Hematopoietic multipotent progenitor cell treated with erythropoietin and hydrocortisone succinate and interleukin-3 and kit ligand, for 6 days (in vitro differentiated cells): ENCODE data around the gene ADPRHL1.
A peak's percentile ranks its signal among the peaks of the same experiment; 100 is the strongest.

Experiments used
- DNase-seq: peaks from one replicate; pipeline ENCODE4 v3.0.0-alpha.2; 2015

Gene ADPRHL1

DNA sequence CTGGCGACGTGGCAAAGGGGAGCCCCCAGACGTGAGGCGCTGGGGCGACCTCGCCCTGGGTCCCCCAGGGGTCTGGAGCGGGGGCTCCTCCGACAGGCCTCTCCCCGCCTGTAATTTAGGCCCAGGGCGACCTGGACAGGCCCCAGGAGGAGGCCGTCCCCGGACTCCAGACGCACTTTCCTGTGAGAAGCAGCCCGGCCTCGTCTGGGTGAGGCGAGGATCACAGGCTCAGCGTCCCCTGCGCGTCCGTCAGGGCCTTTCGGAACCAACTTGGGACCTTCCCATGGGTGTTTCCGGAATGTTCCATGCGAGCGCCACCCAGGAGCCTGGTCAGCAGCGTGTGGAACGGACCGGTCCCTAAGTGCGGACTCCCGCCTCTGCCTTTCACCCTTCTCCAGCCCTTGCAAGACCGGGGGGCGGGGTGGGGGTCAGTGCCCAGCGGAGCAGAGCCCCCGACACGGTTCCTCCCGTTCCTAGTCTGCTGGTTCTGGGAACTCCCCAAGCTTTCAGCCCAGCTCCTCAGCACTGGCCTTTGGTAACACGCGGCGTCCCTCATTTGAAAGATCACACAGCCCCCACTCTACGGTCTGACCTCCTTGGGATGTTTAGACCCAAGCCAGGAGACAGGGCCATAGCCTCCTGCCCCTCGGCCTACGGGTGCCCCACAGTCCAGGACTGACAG is 88.2 kb downstream of the ADPRHL1 start:
- no peak for DNase-seq

- peak; percentile 33 for DNase-seq
Measured at GRCh38 chr13:113364311-113364889, 88.9 kb downstream of the ADPRHL1 start.

DNA sequence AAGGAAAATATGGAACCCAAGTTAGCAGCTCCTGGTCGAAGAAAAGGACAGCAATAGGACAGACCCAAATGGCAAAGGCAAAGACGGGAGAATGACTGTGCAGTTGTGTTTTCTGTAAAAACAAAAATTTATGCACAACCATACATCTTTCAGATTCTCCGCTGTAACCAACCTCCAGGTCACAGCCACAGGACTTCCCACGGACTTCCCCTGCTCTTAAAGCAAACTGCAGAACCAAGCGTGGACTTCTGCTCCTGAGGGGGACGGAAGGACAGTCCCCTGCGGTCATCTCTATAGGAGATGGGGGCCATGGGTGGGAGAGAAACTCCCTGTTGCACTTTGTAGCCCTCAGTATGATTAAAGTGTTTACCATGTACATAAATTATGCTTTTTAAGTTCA is 91.9 kb downstream of the ADPRHL1 start:
- DNase-seq = no peak

GRCh38 chr13:113360446-113360845 is 92.8 kb downstream of the ADPRHL1 start:
- no peak for DNase-seq

DNA sequence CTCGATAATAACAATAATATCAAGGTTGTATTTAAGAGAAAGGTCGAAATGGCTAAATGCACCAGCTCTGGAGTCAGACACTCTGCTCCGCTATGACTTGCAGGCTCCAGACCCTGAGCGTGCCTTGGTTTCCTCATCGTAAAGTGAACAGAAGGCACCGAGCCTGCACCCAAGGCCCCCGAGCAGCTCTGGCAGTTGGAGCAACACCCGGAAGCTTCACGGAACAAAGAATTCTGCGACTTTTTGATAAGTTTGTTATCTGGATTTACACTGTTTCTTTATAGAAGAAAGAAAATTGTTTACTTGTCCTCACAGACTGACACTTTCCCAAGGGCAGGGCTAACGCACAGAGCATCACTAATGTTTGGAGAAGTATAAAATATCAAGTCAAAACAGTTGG is 93.7 kb downstream of the ADPRHL1 start:
- DNase-seq = peak; percentile 57

DNA sequence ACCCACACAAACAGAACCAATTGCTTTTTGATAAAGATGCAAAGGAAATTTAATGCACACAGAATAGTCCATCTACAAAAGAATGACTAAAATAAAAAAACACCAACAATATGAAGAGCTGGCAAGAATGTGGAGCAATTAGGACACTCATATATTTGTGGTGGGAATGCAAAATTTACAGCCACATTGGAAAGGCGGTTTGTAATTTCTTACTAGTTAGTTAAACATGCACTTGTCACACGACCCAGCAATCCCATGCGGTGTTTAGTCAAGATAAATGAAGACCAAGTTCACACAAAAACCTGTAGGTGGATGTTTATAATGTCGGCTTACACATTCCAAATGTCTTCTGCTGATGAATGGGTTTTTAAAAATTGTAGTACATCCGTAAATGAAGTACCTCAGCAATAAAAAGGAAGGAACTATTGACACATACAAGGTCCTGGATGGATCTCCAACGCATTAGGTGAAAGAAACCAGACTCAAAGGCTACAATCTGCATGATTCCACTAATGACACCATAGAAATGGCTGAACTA is 94.6 kb downstream of the ADPRHL1 start:
- DNase-seq = no peak

DNA sequence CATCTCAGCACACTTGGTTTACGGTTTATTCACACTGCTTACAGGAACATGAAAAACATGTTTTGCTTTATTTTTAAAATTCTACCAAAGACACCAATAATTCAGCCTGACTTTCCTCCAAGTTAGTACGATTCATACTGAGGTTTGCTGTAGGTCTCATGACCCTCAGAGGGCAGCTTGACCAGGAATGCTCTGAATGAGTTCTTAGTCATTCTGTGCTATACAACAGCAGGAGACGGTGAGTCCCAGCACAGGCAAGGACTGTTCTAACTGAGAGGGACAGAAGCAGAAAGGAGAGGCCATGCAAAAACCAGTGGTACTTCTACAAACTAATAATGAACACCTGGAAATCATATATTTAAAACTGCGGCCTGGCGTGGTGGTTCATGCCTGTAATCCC is 95.8 kb downstream of the ADPRHL1 start:
- DNase-seq = no peak

- DNase-seq = no peak
Measured at GRCh38 chr13:113356596-113356995, 96.7 kb downstream of the ADPRHL1 start.

- DNase-seq = no peak
Measured at GRCh38 chr13:113355621-113356020, 97.7 kb downstream of the ADPRHL1 start.

DNA sequence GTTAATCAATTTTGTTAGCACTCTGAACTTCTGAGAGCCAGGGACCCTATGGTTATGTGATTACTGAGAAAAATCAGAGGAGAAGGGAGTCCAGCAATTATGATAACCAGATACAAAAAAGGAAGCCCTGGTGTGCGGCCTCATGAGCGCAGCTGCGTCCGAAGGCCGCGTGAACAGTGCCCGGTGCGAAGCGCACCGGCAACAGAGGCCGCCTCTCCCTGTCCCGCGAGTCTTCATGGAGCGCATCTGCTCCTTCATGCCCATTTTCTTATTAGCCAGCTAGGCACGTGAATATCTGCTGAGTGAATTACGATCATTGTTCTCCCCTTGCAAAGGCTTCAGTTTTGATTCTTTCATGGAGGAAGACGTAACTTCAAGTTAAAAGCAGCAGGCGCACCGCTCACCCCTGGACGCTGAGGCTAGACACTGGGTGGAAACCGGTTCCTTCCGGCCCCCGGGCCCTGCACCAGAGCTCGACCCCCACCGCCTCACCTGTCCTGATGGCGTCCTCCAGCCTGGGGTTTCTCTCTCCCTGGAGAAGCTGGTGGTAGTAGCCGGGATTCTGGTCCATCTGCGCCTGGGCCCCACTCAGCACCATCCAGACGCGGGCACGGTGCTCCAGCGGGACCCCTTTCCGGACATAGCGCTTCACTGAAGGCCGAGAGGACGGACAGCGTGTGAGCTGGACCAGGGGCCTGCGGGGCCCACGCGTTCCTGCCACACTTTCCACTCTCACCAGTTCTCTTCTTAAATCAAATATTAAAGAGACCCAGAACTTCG is 98.3 kb downstream of the ADPRHL1 start:
- DNase-seq = no peak

GRCh38 chr13:113353254-113353653 is 100.0 kb downstream of the ADPRHL1 start:
- DNase-seq = no peak

- peak; percentile 37 for DNase-seq
Measured at GRCh38 chr13:113351514-113352026, 101.7 kb downstream of the ADPRHL1 start.

- DNase-seq = no peak
Measured at GRCh38 chr13:113350938-113351335, 102.4 kb downstream of the ADPRHL1 start.

- peak; percentile 37 for DNase-seq
Measured at GRCh38 chr13:113350065-113350937, 103.0 kb downstream of the ADPRHL1 start.
